Liver (tissue), 9 donors: ENCODE measurements around the gene PAPSS1. TPM values are rescaled to one million over a fixed set of nuclear protein-coding genes. Genes with fewer than 3 reads are reported as not detected.
"Not testable (repeated sequence)": the region's sequence is repeated elsewhere in the genome, so short reads cannot be mapped to it uniquely, and the experiment has no call there.

Experiments used
- DNase-seq: peaks from one replicate; pipeline ENCODE4 v3.0.0-alpha.2; 2017; ENCODE audit warnings: low spot score
- H3K27ac ChIP-seq, 2 donors: one replicate each; pipeline ENCODE4 v1.7.0; 2013; ENCODE audit warnings: inconsistent platforms in 2 of 2, low read length in 2 of 2, control low read depth in 1 of 2, low read depth in 1 of 2, mild to moderate bottlenecking in 1 of 2
- H3K27me3 ChIP-seq, 4 donors: one replicate each; pipeline versions ENCODE4 v1.6.1 to v1.7.0; 2013; ENCODE audit warnings: low read length in 3 of 4, inconsistent platforms in 1 of 4, mild to moderate bottlenecking in 1 of 4, moderate library complexity in 1 of 4; ENCODE audit not compliant: control insufficient read depth in 4 of 4, insufficient read depth in 4 of 4
- H3K36me3 ChIP-seq, 4 donors: one replicate each; pipeline versions ENCODE4 v1.6.1 to v1.7.0; 2013; ENCODE audit warnings: low read length in 3 of 4, mild to moderate bottlenecking in 3 of 4, low read depth in 1 of 4, moderate library complexity in 1 of 4; ENCODE audit not compliant: control insufficient read depth in 4 of 4, insufficient read depth in 3 of 4
- H3K4me1 ChIP-seq, 4 donors: one replicate each; pipeline versions ENCODE4 v1.6.1 to v1.7.0; 2013; ENCODE audit warnings: low read length in 3 of 4, mild to moderate bottlenecking in 3 of 4, moderate library complexity in 1 of 4; ENCODE audit not compliant: control insufficient read depth in 4 of 4, insufficient read depth in 4 of 4
- H3K4me3 ChIP-seq, 3 donors: one replicate each; pipeline versions ENCODE4 v1.6.1 to v1.7.0; 2013; ENCODE audit warnings: low read length in 3 of 3, control low read depth in 1 of 3, low read depth in 1 of 3, mild to moderate bottlenecking in 1 of 3
- H3K9ac ChIP-seq, 2 donors: one replicate each; pipeline ENCODE4 v1.7.0; 2013; ENCODE audit warnings: low read length in 2 of 2, mild to moderate bottlenecking in 2 of 2, moderate library complexity in 2 of 2, control low read depth in 1 of 2, low read depth in 1 of 2
- H3K9me3 ChIP-seq, 4 donors: one replicate each; pipeline versions ENCODE4 v1.6.1 to v1.7.0; 2013; ENCODE audit warnings: low read length in 3 of 4; ENCODE audit not compliant: control insufficient read depth in 4 of 4
- ATF3 ChIP-seq: IDR thresholded peaks from 2 replicates; pipeline ENCODE4 v1.6.1; 2016; ENCODE audit warnings: antibody characterized with exemption
- FOXA1 ChIP-seq: IDR thresholded peaks from 2 replicates; pipeline ENCODE4 v1.6.1; 2016; ENCODE audit warnings: antibody characterized with exemption
- GABPA ChIP-seq, 2 donors: IDR thresholded peaks in 1 of 2; conservative IDR thresholded peaks in 1 of 2; 2 replicates each; pipeline ENCODE4 v1.6.1; 2016; ENCODE audit warnings: antibody characterized with exemption in 2 of 2, mild to moderate bottlenecking in 1 of 2, moderate library complexity in 1 of 2
- HNF4A ChIP-seq, 2 donors: conservative IDR thresholded peaks; 2 replicates each; pipeline ENCODE4 v1.6.1; 2016; ENCODE audit warnings: antibody characterized with exemption in 2 of 2, mild to moderate bottlenecking in 2 of 2
- NR2F2 ChIP-seq: IDR thresholded peaks from 2 replicates; pipeline ENCODE4 v1.6.1; 2016; ENCODE audit warnings: antibody characterized with exemption
- REST ChIP-seq: IDR thresholded peaks from 2 replicates; pipeline ENCODE4 v1.6.1; 2016; ENCODE audit warnings: antibody characterized with exemption, mild to moderate bottlenecking
- SP1 ChIP-seq: IDR thresholded peaks from 2 replicates; pipeline ENCODE4 v1.6.1; 2018; ENCODE audit warnings: antibody characterized with exemption, mild to moderate bottlenecking
- TAF1 ChIP-seq: conservative IDR thresholded peaks from 2 replicates; pipeline ENCODE4 v1.6.1; 2016; ENCODE audit warnings: antibody characterized with exemption, mild to moderate bottlenecking
- YY1 ChIP-seq: IDR thresholded peaks from 2 replicates; pipeline ENCODE4 v1.6.1; 2016; ENCODE audit warnings: antibody characterized with exemption, mild to moderate bottlenecking
- WGBS: extraction: QIAGEN DNeasy Blood & Tissue Kit; methylation state at CpG from one replicate; pipeline ENCODE4 v1.1.7; 2013; 5-methylcytosine and 5-hydroxymethylcytosine counted together
- polyA plus RNA-seq, 2 donors: library from polyadenylated mRNA; stranded (reverse) in 1 of 2; unstranded in 1 of 2; fragments of 200-250 nt in 1 of 2; fragments of >200 nt in 1 of 2; fragmentation: Nextera tagmentation in 1 of 2; extraction: Ambion mirVana in 1 of 2; gene quantifications; one replicate each; pipeline versions ENCODE4 v1.2.1 to v1.2.3, GENCODE V29; 2013 to 2015
- total RNA-seq, 2 donors: library from RNA; depleted of rRNA; stranded (reverse); fragments of >200 nt; gene quantifications; one replicate each; pipeline ENCODE4 v1.2.3, GENCODE V29; 2014
- donor health status: healthy.
- donor health status: healthy.
- donor health status: healthy.
- donor health status: healthy.
- donor health status: healthy.

The PAPSS1 gene
- total and polyA plus RNA-seq, 4 donors = 5.7 to 17.8 (median 6.0) TPM

DNA sequence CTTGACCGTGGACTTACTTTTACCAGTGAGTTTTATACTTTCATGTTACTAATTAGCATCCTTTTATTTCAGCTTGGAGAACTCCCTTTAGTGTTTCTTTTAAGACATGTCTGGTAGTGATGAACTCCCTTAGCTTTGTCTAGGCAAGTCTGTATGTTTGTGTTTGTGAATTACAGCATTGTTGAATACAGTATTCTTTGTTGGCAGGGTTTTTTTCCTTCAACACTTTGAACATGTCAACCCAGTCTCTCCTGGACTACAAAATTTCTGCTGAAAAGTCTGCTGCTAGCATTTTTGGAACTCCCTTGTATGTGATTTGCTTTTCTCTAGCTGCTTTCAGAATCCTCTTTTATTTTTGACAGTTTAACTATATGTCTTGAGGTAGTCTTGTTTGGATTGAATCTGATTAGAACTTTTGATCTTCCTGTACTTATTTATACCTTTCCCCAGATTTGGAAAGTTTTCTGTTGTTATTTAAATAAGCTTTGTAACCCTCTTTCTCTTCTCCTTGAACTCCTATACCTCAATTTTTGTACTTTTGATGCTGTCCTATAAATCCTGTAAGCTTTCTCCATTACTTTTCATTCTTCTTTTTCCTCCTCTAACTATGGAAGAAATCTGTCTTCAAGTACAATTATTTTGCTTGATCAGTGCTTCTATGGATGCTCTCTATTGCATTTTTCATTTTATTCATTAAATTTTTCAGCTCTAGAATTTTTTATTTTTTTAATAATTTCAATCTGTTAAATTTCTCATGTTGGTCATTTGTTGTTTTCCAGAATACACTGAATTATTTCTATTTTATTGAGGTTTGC lies 14.1 kb downstream of the PAPSS1 start (continued):
- TF ChIP-seq ATF3 (no peak), TAF1 (no peak), YY1 (no peak), HNF4A (conservative IDR thresholded peaks at IDR 0.05) (no peak), GABPA (IDR thresholded peaks at IDR 0.05 in 1 of 2, conservative IDR thresholded peaks at IDR 0.05 in 1 of 2) (no peak), FOXA1 (no peak)

DNA sequence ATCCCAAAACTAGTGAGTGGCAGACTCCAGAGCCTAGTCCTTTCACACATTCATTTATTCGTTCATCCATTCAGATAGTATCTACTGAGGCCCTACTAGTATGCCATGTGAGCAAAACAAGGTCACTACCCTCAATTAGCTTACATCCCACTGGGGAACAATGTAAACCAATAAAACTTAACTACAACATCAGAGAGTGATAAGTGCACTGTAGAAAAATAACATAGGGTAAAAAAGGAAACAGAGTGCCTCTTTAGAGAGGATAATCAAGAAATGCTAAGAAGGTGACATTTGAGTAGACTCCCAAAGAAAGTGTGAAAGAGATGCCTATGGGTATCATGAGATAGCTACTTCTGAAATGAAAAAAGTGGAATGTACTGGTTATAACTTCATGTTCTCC lies 18.5 kb downstream of the PAPSS1 start:
- Histone ChIP-seq H3K27ac (no peak overlapping the region), H3K4me3 (no peak overlapping the region), H3K36me3 (peaks cover 0 to 5% (median 2%) of the 10 kb centered on the region in 4 donors), H3K9ac (no peak overlapping the region), H3K27me3 (no peaks in the 10 kb centered on the region), H3K9me3 (peaks cover under 1 to 6% (median 3%) of the 10 kb centered on the region in 4 donors), H3K4me1 (no peaks in the 10 kb centered on the region)
- no peak for DNase-seq
- 74% methylated on average over 1 of the region's 1 CpG for WGBS
- TF ChIP-seq GABPA (IDR thresholded peaks at IDR 0.05 in 1 of 2, conservative IDR thresholded peaks at IDR 0.05 in 1 of 2) = no peak
- TF ChIP-seq FOXA1 = no peak
- no peak for TF ChIP-seq REST
- no peak for TF ChIP-seq NR2F2
- TF ChIP-seq SP1 = no peak

DNA sequence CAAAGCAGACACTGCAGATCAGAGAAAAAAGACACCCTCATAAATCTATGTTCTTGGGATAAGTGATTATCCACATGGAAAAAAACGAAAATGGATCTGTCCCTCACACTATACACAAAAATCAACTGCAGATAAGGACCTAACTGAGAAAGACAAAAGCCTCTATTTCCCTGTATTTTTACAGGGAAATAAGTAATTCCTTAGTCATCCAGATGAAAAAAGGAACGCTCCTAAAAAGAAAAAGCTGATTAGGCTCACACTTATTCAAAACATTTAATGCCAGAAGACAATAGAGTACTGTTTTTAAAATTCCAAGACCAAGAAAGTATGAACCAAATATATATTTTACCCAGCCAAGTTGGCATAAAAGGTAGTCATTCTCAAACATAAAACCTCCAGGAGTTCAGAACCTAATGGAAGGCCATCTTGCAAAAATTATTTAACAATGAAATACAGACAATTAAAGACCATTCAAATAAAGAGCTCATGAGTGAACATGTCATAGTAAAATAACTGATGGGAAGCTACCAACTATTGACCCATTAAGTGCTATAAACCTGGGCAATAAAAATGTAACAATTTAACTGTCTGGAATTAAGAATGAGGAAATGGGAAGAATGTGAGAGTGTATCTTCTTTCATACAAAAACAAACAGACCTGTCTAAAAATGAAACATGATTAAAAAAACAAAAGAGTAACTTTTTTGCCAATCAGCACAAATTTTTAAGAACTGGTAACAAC lies 20.4 kb downstream of the PAPSS1 start:
- H3K36me3 ChIP-seq = peaks cover 0 to 5% (median 2%) of the 10 kb centered on the region in 4 donors
- H3K4me3 ChIP-seq = no peak overlapping the region
- H3K9ac ChIP-seq = no peak overlapping the region
- DNase-seq = no peak
- 88% methylated on average over 2 of the region's 2 CpGs for WGBS
- H3K27ac ChIP-seq = no peak overlapping the region
- no peaks in the 10 kb centered on the region for H3K4me1 ChIP-seq
- H3K27me3 ChIP-seq = no peaks in the 10 kb centered on the region
- TF ChIP-seq GABPA (IDR thresholded peaks at IDR 0.05 in 1 of 2, conservative IDR thresholded peaks at IDR 0.05 in 1 of 2) = no peak
- H3K9me3 ChIP-seq = no peaks in the 10 kb centered on the region

GRCh38 chr4:107696187-107696586 lies 23.8 kb downstream of the PAPSS1 start:
- 98% methylated on average over 6 of the region's 6 CpGs for WGBS
- not testable (repeated sequence) for DNase-seq, H3K9ac ChIP-seq, H3K4me3 ChIP-seq, H3K27me3 ChIP-seq, H3K36me3 ChIP-seq, H3K9me3 ChIP-seq, H3K27ac ChIP-seq, H3K4me1 ChIP-seq
